GM11168 (cell line): Measurements from ENCODE around the gene ELFN1.

Experiments used
- in situ Hi-C: fragments of 300-500 bp; cut with MboI; formaldehyde crosslinking; loops from one replicate; pipeline ENCODE4 v1.12.0; 2022; ENCODE audit warnings: low sequenced_read_pairs; ENCODE audit not compliant: unreplicated experiment

The ELFN1 gene

GRCh38 chr7:1669954-1670893 is at the start of gene ELFN1:
Gene ELFN1, plus strand, starts transcription at chr7:1670277. Its CDS starts 74,320 bp downstream, at chr7:1744597.
- in situ Hi-C loops = no loop called here

GRCh38 chr7:1620835-1621234 is 49.2 kb upstream of the ELFN1 start:
- in situ Hi-C loops = no loop called here

GRCh38 chr7:1621718-1622117 is 48.4 kb upstream of the ELFN1 start:
- in situ Hi-C loops = no loop called here

GRCh38 chr7:1622441-1622840 is 47.6 kb upstream of the ELFN1 start:
- in situ Hi-C loops = no loop called here

- in situ Hi-C loops = no loop called here
Observed at GRCh38 chr7:1623810-1624209, 46.3 kb upstream of the ELFN1 start.

GRCh38 chr7:1624999-1625927 is 44.8 kb upstream of the ELFN1 start:
- in situ Hi-C loops = no loop called here

GRCh38 chr7:1626769-1627168 is 43.3 kb upstream of the ELFN1 start:
- in situ Hi-C loops = no loop called here

- in situ Hi-C loops = no loop called here
Observed at GRCh38 chr7:1630700-1631336, 39.3 kb upstream of the ELFN1 start.

- in situ Hi-C loops = no loop called here
Observed at GRCh38 chr7:1631678-1632077, 38.4 kb upstream of the ELFN1 start.

GRCh38 chr7:1632506-1632905 is 37.6 kb upstream of the ELFN1 start:
- in situ Hi-C loops = no loop called here

- in situ Hi-C loops = no loop called here
Observed at GRCh38 chr7:1632916-1633785, 36.9 kb upstream of the ELFN1 start.

- in situ Hi-C loops = no loop called here
Observed at GRCh38 chr7:1635401-1635800, 34.7 kb upstream of the ELFN1 start.

GRCh38 chr7:1637155-1637554 is 32.9 kb upstream of the ELFN1 start:
- in situ Hi-C loops = no loop called here

GRCh38 chr7:1638215-1638661 is 31.8 kb upstream of the ELFN1 start:
- in situ Hi-C loops = no loop called here

GRCh38 chr7:1639071-1639470 is 31.0 kb upstream of the ELFN1 start:
- in situ Hi-C loops = no loop called here

- in situ Hi-C loops = no loop called here
Observed at GRCh38 chr7:1639532-1640175, 30.4 kb upstream of the ELFN1 start.

GRCh38 chr7:1640376-1641172 is 29.5 kb upstream of the ELFN1 start:
- in situ Hi-C loops = no loop called here

GRCh38 chr7:1641173-1641572 is 28.9 kb upstream of the ELFN1 start:
- in situ Hi-C loops = no loop called here
